ENCODE measurements around the gene PCP4L1.
"Not testable (repeated sequence)": the region's sequence is repeated elsewhere in the genome, so short reads cannot be mapped to it uniquely, and the experiment has no call there.

Gene PCP4L1

GRCh38 chr1:161258439-161259344 lies at the start of gene PCP4L1:
Gene PCP4L1 (plus strand): TSS chr1:161258745. CDS start chr1:161258975, 230 bp downstream.
- DNase-seq = peak; percentile 12 to 21

DNA sequence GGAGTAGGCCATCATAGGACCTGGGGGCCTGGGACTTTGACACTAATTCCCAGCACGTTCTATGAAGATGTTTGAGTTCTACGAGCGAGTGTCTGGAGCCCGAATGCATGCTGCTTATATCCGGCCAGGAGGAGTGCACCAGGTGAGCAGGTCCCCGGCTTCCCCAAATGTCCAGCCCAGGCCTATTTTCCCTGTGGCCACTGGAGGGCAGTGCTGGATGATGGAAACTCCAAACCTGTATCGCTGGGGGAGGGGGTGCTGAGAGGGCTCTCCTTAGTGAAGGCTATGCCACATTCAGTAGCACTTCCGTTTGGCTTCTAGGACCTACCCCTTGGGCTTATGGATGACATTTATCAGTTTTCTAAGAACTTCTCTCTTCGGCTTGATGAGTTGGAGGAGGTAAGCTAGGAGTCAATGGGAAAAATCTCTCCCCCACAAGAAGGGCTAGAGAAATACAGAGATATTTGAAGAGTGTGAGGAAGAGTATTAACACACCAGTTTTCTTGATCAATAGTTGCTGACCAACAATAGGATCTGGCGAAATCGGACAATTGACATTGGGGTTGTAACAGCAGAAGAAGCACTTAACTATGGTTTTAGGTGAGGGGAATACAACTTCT lies 48.6 kb upstream of the PCP4L1 start:
- DNase-seq = peak; percentile 67 to 68

DNA sequence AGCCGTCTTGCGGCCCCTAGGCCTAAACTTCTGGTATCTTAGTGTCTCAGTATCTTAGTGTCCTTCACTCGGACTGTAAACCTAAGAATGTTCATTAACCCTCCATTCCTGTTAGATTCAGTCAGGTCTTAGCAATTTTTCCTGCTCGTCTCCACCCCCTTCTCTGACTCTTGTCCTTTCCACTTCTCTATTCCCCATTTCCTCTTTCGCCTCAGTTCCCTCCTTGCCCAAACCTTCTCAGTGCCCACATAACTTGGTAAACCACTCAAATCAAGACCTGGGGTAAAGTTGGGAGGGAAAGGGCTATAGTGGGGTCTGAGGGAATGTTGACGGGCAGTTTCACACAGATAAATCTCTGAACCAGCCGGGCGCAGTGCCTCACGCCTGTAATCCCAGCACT lies 44.2 kb upstream of the PCP4L1 start:
- DNase-seq = no peak

DNA sequence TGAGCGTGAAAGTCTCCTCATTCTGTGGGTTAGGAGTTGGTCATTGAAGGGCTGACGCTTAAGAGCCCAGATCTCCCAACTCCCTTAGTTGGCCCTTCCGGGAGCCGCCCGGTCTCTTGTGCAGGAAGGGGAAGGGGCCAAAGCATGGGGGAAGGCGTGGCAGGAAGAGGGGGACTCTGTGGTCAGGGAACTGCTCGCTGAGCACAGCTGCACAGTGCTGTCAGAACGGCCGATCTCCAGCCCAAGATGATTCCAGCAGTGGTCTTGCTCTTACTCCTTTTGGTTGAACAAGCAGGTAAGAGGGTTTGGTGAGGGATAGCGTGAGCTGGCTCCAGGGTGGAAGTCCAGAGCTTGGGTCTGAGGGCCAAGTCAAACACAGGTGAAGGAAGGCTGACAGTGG lies 43.5 kb upstream of the PCP4L1 start, which contains the start of gene FCER1G:
Gene FCER1G, plus strand, starts transcription at position 220 of the 400 bp plus-strand sequence. Its CDS starts 27 bp downstream, at position 247.
- DNase-seq = no peak

DNA sequence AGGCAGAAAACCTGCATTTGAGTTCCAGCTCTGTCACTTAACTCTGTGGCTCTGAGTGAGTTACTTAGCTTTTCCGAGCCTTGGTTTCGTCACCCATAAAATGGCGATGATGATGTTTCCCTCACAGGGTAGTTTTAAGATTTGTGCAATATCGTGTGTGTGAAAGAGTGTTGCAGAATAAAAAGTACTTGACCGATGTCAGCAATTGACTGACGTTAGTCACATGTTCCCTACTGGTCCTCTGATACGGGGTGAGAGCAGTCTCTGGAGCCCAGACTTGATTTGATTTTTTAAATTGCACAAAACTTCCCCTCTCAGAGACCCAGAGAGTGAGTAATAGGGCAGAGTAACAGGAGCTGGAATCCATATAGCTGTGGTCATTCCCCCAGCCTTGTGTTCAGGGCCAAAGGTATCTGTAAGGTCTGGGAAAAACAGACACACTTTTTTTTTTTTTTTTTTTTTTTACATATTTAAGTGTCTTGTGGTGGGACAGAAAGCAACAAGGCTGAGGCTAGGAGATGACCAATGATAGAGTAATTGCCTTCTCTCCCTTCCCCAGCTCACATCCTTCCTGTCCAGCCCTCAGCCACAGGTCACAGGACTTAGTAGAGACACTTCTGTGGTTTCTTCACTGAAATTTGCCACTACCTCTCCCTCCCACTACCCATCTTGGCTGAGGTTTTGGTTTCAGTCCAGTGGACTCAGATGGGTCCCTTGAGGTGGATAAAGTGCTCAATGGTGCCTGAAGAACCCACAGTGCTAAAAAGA lies 41.4 kb upstream of the PCP4L1 start:
- no peak for DNase-seq

DNA sequence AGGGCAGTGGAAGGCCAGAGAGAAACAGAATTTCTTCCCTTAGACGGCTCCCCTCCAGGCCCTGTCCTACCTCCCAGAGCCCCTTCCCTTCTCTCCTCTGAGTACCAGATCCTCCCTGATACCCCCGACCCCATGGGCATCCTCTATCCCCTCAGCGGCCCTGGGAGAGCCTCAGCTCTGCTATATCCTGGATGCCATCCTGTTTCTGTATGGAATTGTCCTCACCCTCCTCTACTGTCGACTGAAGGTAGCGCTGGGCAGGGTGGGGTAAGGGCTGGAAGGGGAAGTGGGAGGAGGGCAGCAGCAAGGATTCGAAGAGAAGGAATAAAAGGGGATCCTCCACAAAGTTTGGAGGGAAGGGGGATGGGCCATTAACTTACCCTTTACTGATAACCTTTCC lies 40.7 kb upstream of the PCP4L1 start:
- DNase-seq = no peak

- no peak for DNase-seq
Observed at GRCh38 chr1:161218301-161219077, 40.1 kb upstream of the PCP4L1 start.

GRCh38 chr1:161219078-161219892 lies 39.3 kb upstream of the PCP4L1 start:
- DNase-seq = no peak

DNA sequence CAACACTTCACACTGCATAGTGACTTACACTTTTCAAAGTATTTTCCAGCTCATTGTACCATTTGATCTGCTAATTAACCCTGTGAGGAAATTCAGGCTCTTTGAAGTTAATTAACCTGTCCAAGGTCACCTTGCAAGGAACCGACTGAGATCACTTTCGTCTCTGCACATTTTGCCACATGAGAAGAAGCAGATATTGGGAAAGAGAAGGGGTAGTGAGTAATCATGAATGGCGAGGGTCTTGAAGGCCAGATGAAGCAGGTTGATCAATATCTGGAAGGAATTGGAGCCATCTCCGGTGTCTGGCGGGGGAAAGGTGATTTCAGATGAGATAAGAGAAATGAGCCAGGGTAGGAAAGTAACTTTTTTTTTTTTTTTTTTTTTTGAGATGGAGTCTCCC lies 38.5 kb upstream of the PCP4L1 start:
- DNase-seq = no peak

GRCh38 chr1:161222175-161223019 lies 36.1 kb upstream of the PCP4L1 start:
- DNase-seq = no peak

GRCh38 chr1:161223805-161224694 lies 34.5 kb upstream of the PCP4L1 start:
- no peak for DNase-seq

DNA sequence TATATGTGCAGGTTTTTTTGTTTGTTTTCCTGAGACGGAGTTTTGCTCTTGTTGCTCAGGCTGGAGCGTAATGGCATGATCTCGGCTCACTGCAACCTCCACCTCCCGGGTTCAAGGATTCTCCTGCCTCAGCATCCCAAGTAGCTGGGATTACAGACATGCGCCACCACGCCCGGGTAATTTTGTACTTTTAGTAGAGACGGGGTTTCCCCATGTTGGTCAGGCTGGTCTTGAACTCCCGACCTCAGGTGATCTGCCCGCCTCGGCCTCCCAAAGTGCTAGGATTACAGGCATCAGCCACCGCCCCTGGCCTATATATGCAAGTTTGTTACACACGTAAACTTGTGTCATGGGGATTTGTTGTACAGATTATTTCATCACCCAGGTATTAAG lies 33.9 kb upstream of the PCP4L1 start:
- DNase-seq = not testable (repeated sequence)

DNA sequence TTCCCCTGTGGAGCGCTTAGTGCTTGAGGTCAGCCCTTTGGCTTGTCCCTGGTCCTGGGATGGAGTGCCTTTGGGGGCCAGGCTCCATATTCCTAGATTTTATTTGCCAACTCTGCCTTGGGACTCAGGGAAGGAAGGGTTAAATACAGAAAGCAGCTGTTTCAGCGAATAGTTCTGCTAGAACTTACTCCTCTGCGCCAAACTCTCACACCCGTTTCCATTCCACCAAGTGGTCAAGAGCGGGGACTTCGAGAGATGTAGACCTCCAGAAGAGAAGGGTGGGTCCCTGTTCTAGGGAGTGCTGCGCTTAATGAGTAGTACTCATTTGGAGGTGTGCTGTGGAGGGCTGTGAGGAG lies 33.4 kb upstream of the PCP4L1 start:
- DNase-seq = no peak

- DNase-seq = peak; percentile 79 to 84
Observed at GRCh38 chr1:161225534-161226319, 32.8 kb upstream of the PCP4L1 start, which contains the start of gene TOMM40L. Gene TOMM40L (plus strand): TSS chr1:161226060. CDS start chr1:161226490, 430 bp downstream.

GRCh38 chr1:161226320-161226711 lies 32.2 kb upstream of the PCP4L1 start:
- DNase-seq = no peak

- no peak for DNase-seq
Observed at GRCh38 chr1:161226759-161227158, 31.8 kb upstream of the PCP4L1 start.

GRCh38 chr1:161227196-161227871 lies 31.2 kb upstream of the PCP4L1 start:
- peak; percentile 92 to 95 for DNase-seq

DNA sequence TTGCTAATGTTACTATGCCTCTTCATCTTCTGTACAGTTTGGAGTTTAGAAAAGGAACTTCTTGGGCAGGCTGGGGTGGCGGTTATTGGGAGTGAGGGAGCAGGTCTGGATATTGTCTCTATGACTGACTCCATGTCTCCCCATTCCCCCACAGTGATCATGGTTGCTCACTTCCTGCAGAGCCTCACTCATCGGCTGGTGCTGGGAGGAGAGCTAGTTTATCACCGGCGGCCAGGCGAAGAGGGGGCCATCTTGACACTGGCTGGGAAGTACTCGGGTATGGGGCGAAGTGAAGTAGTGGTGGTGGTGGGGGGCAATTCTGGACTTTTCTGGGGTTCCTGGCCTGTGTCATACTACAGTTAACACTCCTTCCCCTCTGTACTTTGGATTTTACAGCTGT lies 30.5 kb upstream of the PCP4L1 start:
- DNase-seq = no peak
